Loucy (cell line): ENCODE measurements around the gene SYNJ2.

Source experiments
- H2AFZ ChIP-seq: fragments of 200-600 bp; sonication (generic); 2 replicates; pipeline ENCODE4 v1.6.0; 2016; ENCODE audit warnings: antibody characterized with exemption, mild to moderate bottlenecking, low read length, moderate library complexity
- H3F3A ChIP-seq: fragments of 200-600 bp; 2 replicates; pipeline ENCODE4 v1.6.0; 2016; ENCODE audit warnings: antibody characterized with exemption, low read depth, mild to moderate bottlenecking
- H3K27me3 ChIP-seq: fragments of 200-600 bp; sonication (generic); 2 replicates; pipeline ENCODE4 v1.6.1; 2014; ENCODE audit warnings: low read length, mild to moderate bottlenecking; ENCODE audit not compliant: insufficient read depth, poor library complexity, severe bottlenecking
- H3K36me3 ChIP-seq: fragments of 200-600 bp; sonication (generic); 2 replicates; pipeline ENCODE4 v1.6.1; 2016; ENCODE audit warnings: low read length; ENCODE audit not compliant: insufficient read depth
- H3K4me1 ChIP-seq: fragments of 200-600 bp; sonication (generic); 2 replicates; pipeline ENCODE4 v1.5.1; 2014; ENCODE audit warnings: low read length, mild to moderate bottlenecking; ENCODE audit not compliant: insufficient read depth, poor library complexity, severe bottlenecking
- H3K4me2 ChIP-seq: fragments of 200-600 bp; sonication (generic); 2 replicates; pipeline ENCODE4 v1.6.0; 2014; ENCODE audit warnings: antibody characterized with exemption, low read length, low read depth, mild to moderate bottlenecking; ENCODE audit not compliant: poor library complexity, severe bottlenecking
- H3K4me3 ChIP-seq: fragments of 200-600 bp; sonication (generic); 2 replicates; pipeline ENCODE4 v1.5.1; 2014; ENCODE audit warnings: low read length, mild to moderate bottlenecking, mixed read lengths; ENCODE audit not compliant: poor library complexity, severe bottlenecking
- H3K79me2 ChIP-seq: fragments of 200-600 bp; sonication (generic); 2 replicates; pipeline ENCODE4 v1.6.1; 2014; ENCODE audit warnings: low read length; ENCODE audit not compliant: insufficient read depth
- H3K9ac ChIP-seq: fragments of 200-600 bp; sonication (generic); 2 replicates; pipeline ENCODE4 v1.6.0; 2014; ENCODE audit warnings: mild to moderate bottlenecking, low read depth, low read length, moderate library complexity; ENCODE audit not compliant: poor library complexity, severe bottlenecking
- H3K9me2 ChIP-seq: fragments of 200-600 bp; sonication (generic); replicated peaks from 2 replicates; pipeline ENCODE4 v1.6.1; 2016; ENCODE audit warnings: low read depth, low read length, mixed read lengths
- H3K9me3 ChIP-seq: fragments of 200-600 bp; sonication (generic); 2 replicates; pipeline ENCODE4 v1.6.1; 2014; ENCODE audit warnings: mild to moderate bottlenecking, antibody characterized with exemption, low read length, low read depth; ENCODE audit not compliant: insufficient read depth
- H4K20me1 ChIP-seq: fragments of 200-600 bp; sonication (generic); 2 replicates; pipeline ENCODE4 v1.6.0; 2014; ENCODE audit warnings: antibody characterized with exemption, low read length, mild to moderate bottlenecking; ENCODE audit not compliant: insufficient read depth, poor library complexity, severe bottlenecking
- CTCF ChIP-seq: fragments of 200-600 bp; sonication (generic); conservative IDR thresholded peaks from 2 replicates; pipeline ENCODE4 v1.5.1; 2014; ENCODE audit warnings: mild to moderate bottlenecking, antibody characterized with exemption, low read length
- EZH2phosphoT487 ChIP-seq: fragments of 200-600 bp; IDR thresholded peaks from 2 replicates; pipeline ENCODE4 v1.6.1; 2018; ENCODE audit warnings: antibody characterized with exemption, mild to moderate bottlenecking, moderate library complexity, borderline replicate concordance

The SYNJ2 gene

GRCh38 chr6:157954150-157955117 is 27.2 kb upstream of the SYNJ2 start:
- H3K79me2 ChIP-seq, result no peaks in the 10 kb centered on the region
- H2AFZ ChIP-seq, result peak overlapping the region; percentile 13

GRCh38 chr6:157955675-157956074 is 26.0 kb upstream of the SYNJ2 start:
- H3K4me3 ChIP-seq, result no peak overlapping the region
- H3K36me3 ChIP-seq, result no peaks in the 10 kb centered on the region
- no peaks in the 10 kb centered on the region for H3K79me2 ChIP-seq
- no peak overlapping the region for H3K9ac ChIP-seq
- no peak for TF ChIP-seq EZH2phosphoT487
- TF ChIP-seq CTCF, result no peak
- no peaks in the 10 kb centered on the region for H3F3A ChIP-seq
- H3K9me2 ChIP-seq, result no peaks in the 10 kb centered on the region
- H3K27me3 ChIP-seq, result no peaks in the 10 kb centered on the region
- peaks cover 9% of the 10 kb centered on the region; the same call in 1 of the 2 replicates for H3K9me3 ChIP-seq
- no peak overlapping the region for H3K4me2 ChIP-seq
- H3K4me1 ChIP-seq, result no peaks in the 10 kb centered on the region
- no peaks in the 10 kb centered on the region for H4K20me1 ChIP-seq
- no peak overlapping the region for H2AFZ ChIP-seq

More at GRCh38 chr6:157954150-157955117, 27.2 kb upstream of the SYNJ2 start:
- no peak overlapping the region for H3K4me3 ChIP-seq
- no peaks in the 10 kb centered on the region for H3K4me1 ChIP-seq
- H3K36me3 ChIP-seq, result no peaks in the 10 kb centered on the region
- H3K9ac ChIP-seq, result no peak overlapping the region
- H3K9me3 ChIP-seq, result peaks cover 9% of the 10 kb centered on the region; the same call in 1 of the 2 replicates
- no peaks in the 10 kb centered on the region for H3K9me2 ChIP-seq
- no peak for TF ChIP-seq CTCF
- no peak for TF ChIP-seq EZH2phosphoT487
- H4K20me1 ChIP-seq, result no peaks in the 10 kb centered on the region
- H3K27me3 ChIP-seq, result no peaks in the 10 kb centered on the region
- no peaks in the 10 kb centered on the region for H3F3A ChIP-seq
- H3K4me2 ChIP-seq, result no peak overlapping the region

GRCh38 chr6:157956171-157956730 is 25.4 kb upstream of the SYNJ2 start:
- Histone ChIP-seq H3K4me3 (no peak overlapping the region), H3K4me1 (no peaks in the 10 kb centered on the region), H3F3A (no peaks in the 10 kb centered on the region), H3K27me3 (no peaks in the 10 kb centered on the region), H3K9ac (no peak overlapping the region), H3K9me2 (no peaks in the 10 kb centered on the region), H3K36me3 (no peaks in the 10 kb centered on the region), H3K4me2 (no peak overlapping the region), H2AFZ (no peak overlapping the region), H4K20me1 (no peaks in the 10 kb centered on the region), H3K9me3 (peaks cover 9% of the 10 kb centered on the region; the same call in 1 of the 2 replicates), H3K79me2 (no peaks in the 10 kb centered on the region)
- no peak for TF ChIP-seq CTCF
- TF ChIP-seq EZH2phosphoT487, result no peak
